Brain microvascular endothelial cell (primary cell): ENCODE measurements around the gene BPIFA2.

Experiments
- DNase-seq: peaks from one replicate; pipeline ENCODE4 v3.0.0-alpha.2; 2020
- H3K27ac ChIP-seq: fragments of 250-450 bp; sonication (Bioruptor Pico); 2 replicates; pipeline ENCODE4 v1.5.1; 2020; ENCODE audit warnings: mild to moderate bottlenecking, moderate library complexity
- H3K27me3 ChIP-seq: fragments of 250-450 bp; sonication (Bioruptor Pico); replicated peaks from 2 replicates; pipeline ENCODE4 v1.5.1; 2020; ENCODE audit warnings: mild to moderate bottlenecking
- H3K36me3 ChIP-seq: fragments of 250-450 bp; sonication (Bioruptor Pico); replicated peaks from 2 replicates; pipeline ENCODE4 v1.5.1; 2020; ENCODE audit warnings: mild to moderate bottlenecking
- H3K4me3 ChIP-seq: 2 replicates; pipeline ENCODE4 v1.5.1; 2011; ENCODE audit warnings: low read depth, mild to moderate bottlenecking, control low read depth, low read length, moderate library complexity
- in situ Hi-C: cut with HindIII; loops from 2 replicates; pipeline ENCODE4 v1.10.0; 2017; ENCODE audit warnings: low sequenced_read_pairs, low pct_ligation_motif_present
- TF ChIP-seq, protein P1 (sequence below): IDR thresholded peaks from 2 replicates; pipeline ENCODE4 v1.5.1; 2011; ENCODE audit warnings: low read depth, mild to moderate bottlenecking, moderate library complexity, low read length, control low read depth, inconsistent platforms; ENCODE audit errors: missing control alignments

The BPIFA2 gene

DNA sequence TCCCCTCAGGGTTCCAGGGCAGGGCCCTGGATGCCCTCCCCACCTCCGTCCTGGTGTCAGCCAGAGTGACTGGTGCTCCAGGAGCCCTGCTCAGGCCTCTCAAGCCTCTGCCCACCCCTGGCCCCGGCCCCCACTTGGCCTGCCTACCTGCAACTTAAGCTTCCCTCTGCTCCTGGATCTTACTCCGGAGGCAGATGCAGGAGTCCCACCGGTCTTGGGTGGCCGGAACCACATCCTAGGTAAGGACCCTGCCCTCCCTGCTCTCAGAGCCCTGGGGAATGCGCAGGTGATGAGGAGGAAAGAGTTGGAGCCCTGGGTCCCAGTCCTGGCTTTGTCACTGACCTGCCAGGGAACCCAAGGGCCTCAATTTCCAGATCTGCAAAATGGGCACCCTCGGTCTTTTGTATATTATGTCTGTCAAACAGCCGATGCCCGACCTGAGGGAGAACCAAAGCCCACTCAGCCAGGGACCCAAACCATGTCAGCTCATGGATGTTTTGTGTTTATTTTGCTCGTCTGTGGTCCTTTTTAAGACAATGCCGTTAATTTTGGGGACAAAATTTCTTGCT is 34.5 kb upstream of the BPIFA2 start:
- Histone ChIP-seq H3K27ac (no peak overlapping the region), H3K4me3 (no peak overlapping the region), H3K36me3 (no peaks in the 10 kb centered on the region), H3K27me3 (no peaks in the 10 kb centered on the region)
- DNase-seq, result no peak
- TF ChIP-seq, protein P1, sequence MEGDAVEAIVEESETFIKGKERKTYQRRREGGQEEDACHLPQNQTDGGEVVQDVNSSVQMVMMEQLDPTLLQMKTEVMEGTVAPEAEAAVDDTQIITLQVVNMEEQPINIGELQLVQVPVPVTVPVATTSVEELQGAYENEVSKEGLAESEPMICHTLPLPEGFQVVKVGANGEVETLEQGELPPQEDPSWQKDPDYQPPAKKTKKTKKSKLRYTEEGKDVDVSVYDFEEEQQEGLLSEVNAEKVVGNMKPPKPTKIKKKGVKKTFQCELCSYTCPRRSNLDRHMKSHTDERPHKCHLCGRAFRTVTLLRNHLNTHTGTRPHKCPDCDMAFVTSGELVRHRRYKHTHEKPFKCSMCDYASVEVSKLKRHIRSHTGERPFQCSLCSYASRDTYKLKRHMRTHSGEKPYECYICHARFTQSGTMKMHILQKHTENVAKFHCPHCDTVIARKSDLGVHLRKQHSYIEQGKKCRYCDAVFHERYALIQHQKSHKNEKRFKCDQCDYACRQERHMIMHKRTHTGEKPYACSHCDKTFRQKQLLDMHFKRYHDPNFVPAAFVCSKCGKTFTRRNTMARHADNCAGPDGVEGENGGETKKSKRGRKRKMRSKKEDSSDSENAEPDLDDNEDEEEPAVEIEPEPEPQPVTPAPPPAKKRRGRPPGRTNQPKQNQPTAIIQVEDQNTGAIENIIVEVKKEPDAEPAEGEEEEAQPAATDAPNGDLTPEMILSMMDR, result no peak
- in situ Hi-C loops, result no loop called here

- no peak for DNase-seq
- TF ChIP-seq, protein P1, result no peak
- Histone ChIP-seq H3K36me3 (no peaks in the 10 kb centered on the region), H3K27me3 (no peaks in the 10 kb centered on the region), H3K4me3 (no peak overlapping the region), H3K27ac (no peak overlapping the region)
- in situ Hi-C loops, result no loop called here
Measured at GRCh38 chr20:33137195-33137594, 30.8 kb upstream of the BPIFA2 start.

DNA sequence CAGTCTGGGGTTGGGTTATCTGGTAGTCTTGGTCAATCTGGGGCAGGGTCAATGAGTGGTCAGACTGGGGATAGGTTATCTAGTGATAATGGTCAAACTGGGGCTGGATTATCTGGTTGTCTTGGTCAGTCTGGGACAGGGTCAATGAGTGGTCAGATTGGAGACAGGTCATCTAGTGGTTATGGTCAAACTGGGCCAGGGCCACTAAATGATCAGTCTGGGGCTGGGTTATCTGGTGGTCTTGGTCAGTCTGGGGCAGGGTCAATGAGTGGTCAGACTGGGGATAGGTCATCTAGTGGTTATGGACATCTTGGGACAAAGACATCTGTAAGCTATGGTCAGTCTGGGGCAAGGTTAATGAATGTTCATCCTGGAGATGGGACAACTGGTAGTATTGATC is 28.5 kb upstream of the BPIFA2 start:
- Histone ChIP-seq H3K27ac (no peak overlapping the region), H3K36me3 (no peaks in the 10 kb centered on the region), H3K27me3 (no peaks in the 10 kb centered on the region), H3K4me3 (no peak overlapping the region)
- in situ Hi-C loops, result no loop called here
- DNase-seq, result no peak
- TF ChIP-seq, protein P1, result no peak

GRCh38 chr20:33145521-33145920 is 22.4 kb upstream of the BPIFA2 start:
- in situ Hi-C loops, result no loop called here
- H3K4me3 ChIP-seq, result no peak overlapping the region
- no peaks in the 10 kb centered on the region for H3K27me3 ChIP-seq
- DNase-seq, result no peak
- no peak overlapping the region for H3K27ac ChIP-seq
- TF ChIP-seq, protein P1, result no peak
- no peaks in the 10 kb centered on the region for H3K36me3 ChIP-seq

DNA sequence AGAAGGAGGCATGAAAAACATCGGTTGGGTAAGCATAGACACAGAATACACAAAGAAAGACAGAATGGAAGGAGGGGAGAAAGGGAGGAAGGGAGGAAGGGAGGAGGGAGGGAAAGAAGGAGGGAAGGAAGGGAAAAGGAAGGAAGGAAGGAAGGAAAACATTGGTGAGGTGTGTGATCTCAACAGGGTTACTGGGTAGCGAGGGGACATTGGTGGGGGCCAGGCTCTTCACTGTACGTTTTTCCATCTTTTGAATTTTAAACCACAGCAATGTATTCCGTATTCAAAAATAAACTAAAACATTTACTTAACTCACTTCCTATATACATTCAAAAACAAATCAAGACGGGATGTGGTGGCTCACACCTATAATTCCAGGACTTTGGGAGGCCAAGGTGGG is 20.7 kb upstream of the BPIFA2 start:
- no peak overlapping the region for H3K4me3 ChIP-seq
- H3K27ac ChIP-seq, result no peak overlapping the region
- in situ Hi-C loops, result no loop called here
- TF ChIP-seq, protein P1, result no peak
- no peaks in the 10 kb centered on the region for H3K27me3 ChIP-seq
- no peak for DNase-seq
- no peaks in the 10 kb centered on the region for H3K36me3 ChIP-seq

DNA sequence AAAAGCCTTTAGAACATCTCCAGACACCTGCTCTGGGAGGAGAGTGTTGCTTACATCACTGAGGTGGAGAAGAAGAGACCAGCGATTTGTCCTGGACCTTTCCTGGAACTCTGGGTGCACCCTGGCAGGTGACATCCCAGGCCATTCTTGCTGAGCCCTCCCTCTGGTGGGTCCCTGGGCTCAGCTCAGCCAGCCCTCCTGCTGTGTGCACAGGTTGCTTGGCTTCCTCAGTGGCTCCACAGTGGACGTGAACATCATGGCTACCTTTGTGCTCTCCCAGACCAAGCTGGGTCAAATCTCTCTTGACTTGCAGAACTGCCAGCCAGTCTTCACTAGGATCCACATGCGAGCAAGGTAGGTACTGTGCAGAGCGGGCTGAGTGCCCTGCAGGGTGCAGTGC is 19.9 kb upstream of the BPIFA2 start:
- TF ChIP-seq, protein P1, result no peak
- no peak for DNase-seq
- Histone ChIP-seq H3K27ac (no peak overlapping the region), H3K36me3 (no peaks in the 10 kb centered on the region), H3K27me3 (no peaks in the 10 kb centered on the region), H3K4me3 (no peak overlapping the region)
- in situ Hi-C loops, result no loop called here
